Keratinocyte (primary cell): ENCODE data around the gene GOLGA6A. TPM values are rescaled to one million over a fixed set of nuclear protein-coding genes. Genes with fewer than 3 reads are reported as not detected.

Source experiments
- DNase-seq: peaks from one replicate; pipeline ENCODE4 v3.0.0-alpha.2; 2011; ENCODE audit warnings: low read depth, missing footprints, low spot score
- FAIRE-seq: peaks from 2 replicates; lab custom pipeline; 2011; peaks lifted over from hg19 to GRCh38; lab: Jason Lieb, UNC
- H2AFZ ChIP-seq: 2 replicates; pipeline ENCODE4 v1.6.0; 2012; ENCODE audit warnings: low read length, control low read depth, inconsistent platforms; ENCODE audit not compliant: control insufficient read depth
- H3K27ac ChIP-seq: 2 replicates; pipeline ENCODE4 v1.5.1; 2011; ENCODE audit warnings: low read length; ENCODE audit not compliant: control insufficient read depth, insufficient read depth
- H3K27me3 ChIP-seq: 3 replicates; pipeline ENCODE4 v1.6.0; 2011; ENCODE audit warnings: low read length; ENCODE audit not compliant: control insufficient read depth, insufficient read depth; ENCODE audit errors: extremely low read depth
- H3K36me3 ChIP-seq, 2 experiments: 2 replicates in 1 of 2; 3 replicates in 1 of 2; pipeline ENCODE4 v1.5.1; 2011; ENCODE audit warnings: low read length in 2 of 2, mild to moderate bottlenecking in 1 of 2; ENCODE audit not compliant: control insufficient read depth in 2 of 2, insufficient read depth in 2 of 2; ENCODE audit errors: extremely low read depth in 1 of 2
- H3K4me1 ChIP-seq: 3 replicates; pipeline ENCODE4 v1.5.1; 2011; ENCODE audit warnings: low read length; ENCODE audit not compliant: control insufficient read depth, insufficient read depth; ENCODE audit errors: extremely low read depth
- H3K4me2 ChIP-seq: 3 replicates; pipeline ENCODE4 v1.6.0; 2011; ENCODE audit warnings: low read depth, low read length; ENCODE audit not compliant: control insufficient read depth, insufficient read depth; ENCODE audit errors: extremely low read depth
- H3K4me3 ChIP-seq, 3 experiments: fragments of 200-600 bp in 1 of 3; sonication (generic) in 1 of 3; 2 replicates in 2 of 3; 3 replicates in 1 of 3; pipeline ENCODE4 v1.5.1; 2011 to 2016; ENCODE audit warnings: low read length in 3 of 3, mild to moderate bottlenecking in 3 of 3, control low read depth in 2 of 3, inconsistent platforms in 1 of 3, low read depth in 1 of 3, mixed read lengths in 1 of 3, mixed run types in 1 of 3, moderate library complexity in 1 of 3; ENCODE audit not compliant: control insufficient read depth in 2 of 3, insufficient read depth in 2 of 3; ENCODE audit errors: extremely low read depth in 1 of 3
- H3K79me2 ChIP-seq: 2 replicates; pipeline ENCODE4 v1.6.0; 2012; ENCODE audit warnings: low read length; ENCODE audit not compliant: control insufficient read depth, insufficient read depth
- H3K9ac ChIP-seq: 3 replicates; pipeline ENCODE4 v1.6.0; 2011; ENCODE audit warnings: low read length; ENCODE audit not compliant: control insufficient read depth, insufficient read depth; ENCODE audit errors: extremely low read depth
- H3K9me1 ChIP-seq: 3 replicates; pipeline ENCODE4 v1.6.0; 2011; ENCODE audit warnings: low read length; ENCODE audit not compliant: control insufficient read depth, insufficient read depth; ENCODE audit errors: extremely low read depth
- H3K9me3 ChIP-seq: 2 replicates; pipeline ENCODE4 v1.5.1; 2012; ENCODE audit warnings: low read depth, low read length; ENCODE audit not compliant: control insufficient read depth
- H4K20me1 ChIP-seq: 3 replicates; pipeline ENCODE4 v1.6.0; 2011; ENCODE audit warnings: low read length; ENCODE audit not compliant: control insufficient read depth, insufficient read depth; ENCODE audit errors: extremely low read depth
- EZH2 ChIP-seq: IDR thresholded peaks from one replicate; pipeline ENCODE4 v1.6.1; 2012; ENCODE audit warnings: inconsistent platforms, mild to moderate bottlenecking, low read length, moderate library complexity
- dilution Hi-C: fragments of 300-500 bp; cut with MboI; formaldehyde crosslinking; loops from one replicate; pipeline ENCODE4 v1.7.0; 2020; ENCODE audit warnings: low sequenced_read_pairs; ENCODE audit not compliant: extremely low pct_ligation_motif_present
- polyA plus RNA-seq, 5 experiments: library from polyadenylated mRNA; depleted of rRNA in 3 of 5; stranded (reverse) in 3 of 5; stranded (forward) in 1 of 5; unstranded in 1 of 5; fragments of >200 nt; gene quantifications; 1 replicate in 1 of 5; 2 replicates in 3 of 5; 3 replicates in 1 of 5; pipeline versions ENCODE4 v1.2.1 to v1.2.3, GENCODE V29; 2011 to 2012; ENCODE audit warnings: missing spikeins in 2 of 5, low read depth in 1 of 5, low replicate concordance in 1 of 5
- TF ChIP-seq, protein P1 (sequence below), 3 experiments: IDR thresholded peaks in 1 of 3; conservative IDR thresholded peaks in 1 of 3; optimal IDR thresholded peaks in 1 of 3; 2 replicates in 2 of 3; 3 replicates in 1 of 3; pipeline versions ENCODE3 to v1.5.1; 2011; ENCODE audit warnings: low read length in 3 of 3, mild to moderate bottlenecking in 3 of 3, moderate library complexity in 2 of 3, control low read depth in 1 of 3, inconsistent platforms in 1 of 3; ENCODE audit not compliant: insufficient read depth in 2 of 3; ENCODE audit errors: extremely low read depth in 1 of 3

The GOLGA6A gene
- polyA plus RNA-seq, 1 donor (not counting 4 experiments of a cell fraction or from before 2014, with no cell fraction given), result not detected

DNA sequence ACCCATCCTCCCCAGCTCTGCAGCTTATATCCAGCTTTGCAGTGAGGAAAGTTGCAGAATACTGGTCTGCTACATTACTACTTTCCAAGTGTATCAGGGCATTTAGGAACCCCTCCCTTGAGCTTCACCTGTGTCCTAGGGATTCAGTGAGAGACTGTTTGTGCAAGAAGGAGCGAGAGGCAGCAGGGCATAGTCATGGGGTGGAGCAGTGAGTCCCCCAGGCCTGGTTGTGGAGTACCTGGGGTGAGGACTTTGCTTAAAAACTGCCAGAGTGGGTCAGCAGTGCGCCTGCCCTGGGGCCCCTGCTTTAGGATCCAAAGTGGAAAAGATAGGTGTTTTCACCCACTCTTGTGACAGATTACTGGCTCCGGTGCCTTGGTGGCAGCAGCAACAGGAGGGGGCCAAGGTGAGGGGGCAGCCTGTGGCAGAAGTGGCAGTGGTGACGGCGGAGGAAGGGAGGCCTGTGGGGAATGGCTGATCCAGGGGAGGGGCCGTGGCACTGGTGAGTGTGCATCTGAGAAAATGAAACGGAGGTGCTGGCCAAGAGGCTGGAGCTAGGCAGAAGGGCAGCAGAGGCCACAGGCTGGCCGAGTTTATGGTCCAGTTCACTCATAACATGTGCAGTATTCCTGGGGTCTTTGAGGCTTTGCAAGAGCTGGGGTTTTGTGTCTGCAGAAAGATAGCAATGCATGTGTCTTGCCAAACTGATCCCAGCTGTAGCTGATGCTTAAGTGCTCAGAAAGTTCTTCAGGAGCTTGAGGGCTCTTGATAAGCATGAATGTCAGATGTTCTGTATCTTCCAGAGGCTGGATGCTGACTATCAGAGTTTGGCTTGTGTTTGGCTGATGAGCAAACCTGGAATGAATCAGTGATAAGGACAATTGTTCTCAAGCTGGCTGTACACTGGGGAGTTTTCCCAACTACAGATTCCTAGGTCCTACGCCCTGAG, 43.4 kb downstream of the GOLGA6A start:
- Histone ChIP-seq H3K36me3 (peaks cover 27 to 41% of the 10 kb centered on the region in 2 experiments), H3K27ac (no peak overlapping the region), H3K27me3 (no peaks in the 10 kb centered on the region), H4K20me1 (no peaks in the 10 kb centered on the region), H3K9me3 (no peaks in the 10 kb centered on the region), H3K4me2 (no peak overlapping the region), H2AFZ (no peak overlapping the region), H3K79me2 (no peaks in the 10 kb centered on the region), H3K4me3 (no peak overlapping the region), H3K9me1 (no peaks in the 10 kb centered on the region), H3K9ac (no peak overlapping the region), H3K4me1 (peaks cover 3% of the 10 kb centered on the region)
- no peak for TF ChIP-seq EZH2
- TF ChIP-seq, protein P1, sequence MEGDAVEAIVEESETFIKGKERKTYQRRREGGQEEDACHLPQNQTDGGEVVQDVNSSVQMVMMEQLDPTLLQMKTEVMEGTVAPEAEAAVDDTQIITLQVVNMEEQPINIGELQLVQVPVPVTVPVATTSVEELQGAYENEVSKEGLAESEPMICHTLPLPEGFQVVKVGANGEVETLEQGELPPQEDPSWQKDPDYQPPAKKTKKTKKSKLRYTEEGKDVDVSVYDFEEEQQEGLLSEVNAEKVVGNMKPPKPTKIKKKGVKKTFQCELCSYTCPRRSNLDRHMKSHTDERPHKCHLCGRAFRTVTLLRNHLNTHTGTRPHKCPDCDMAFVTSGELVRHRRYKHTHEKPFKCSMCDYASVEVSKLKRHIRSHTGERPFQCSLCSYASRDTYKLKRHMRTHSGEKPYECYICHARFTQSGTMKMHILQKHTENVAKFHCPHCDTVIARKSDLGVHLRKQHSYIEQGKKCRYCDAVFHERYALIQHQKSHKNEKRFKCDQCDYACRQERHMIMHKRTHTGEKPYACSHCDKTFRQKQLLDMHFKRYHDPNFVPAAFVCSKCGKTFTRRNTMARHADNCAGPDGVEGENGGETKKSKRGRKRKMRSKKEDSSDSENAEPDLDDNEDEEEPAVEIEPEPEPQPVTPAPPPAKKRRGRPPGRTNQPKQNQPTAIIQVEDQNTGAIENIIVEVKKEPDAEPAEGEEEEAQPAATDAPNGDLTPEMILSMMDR (optimal IDR thresholded peaks at IDR 0.05 in 1 of 3, IDR thresholded peaks at IDR 0.05 in 1 of 3, conservative IDR thresholded peaks at IDR 0.05 in 1 of 3; ENCODE audit: extremely low read depth in 1 of 3, insufficient read depth in 2 of 3, low read length in 3 of 3), result no peak
- DNase-seq (no peak), FAIRE-seq (peak; percentile 29)
- dilution Hi-C loops, result no loop called here

DNA sequence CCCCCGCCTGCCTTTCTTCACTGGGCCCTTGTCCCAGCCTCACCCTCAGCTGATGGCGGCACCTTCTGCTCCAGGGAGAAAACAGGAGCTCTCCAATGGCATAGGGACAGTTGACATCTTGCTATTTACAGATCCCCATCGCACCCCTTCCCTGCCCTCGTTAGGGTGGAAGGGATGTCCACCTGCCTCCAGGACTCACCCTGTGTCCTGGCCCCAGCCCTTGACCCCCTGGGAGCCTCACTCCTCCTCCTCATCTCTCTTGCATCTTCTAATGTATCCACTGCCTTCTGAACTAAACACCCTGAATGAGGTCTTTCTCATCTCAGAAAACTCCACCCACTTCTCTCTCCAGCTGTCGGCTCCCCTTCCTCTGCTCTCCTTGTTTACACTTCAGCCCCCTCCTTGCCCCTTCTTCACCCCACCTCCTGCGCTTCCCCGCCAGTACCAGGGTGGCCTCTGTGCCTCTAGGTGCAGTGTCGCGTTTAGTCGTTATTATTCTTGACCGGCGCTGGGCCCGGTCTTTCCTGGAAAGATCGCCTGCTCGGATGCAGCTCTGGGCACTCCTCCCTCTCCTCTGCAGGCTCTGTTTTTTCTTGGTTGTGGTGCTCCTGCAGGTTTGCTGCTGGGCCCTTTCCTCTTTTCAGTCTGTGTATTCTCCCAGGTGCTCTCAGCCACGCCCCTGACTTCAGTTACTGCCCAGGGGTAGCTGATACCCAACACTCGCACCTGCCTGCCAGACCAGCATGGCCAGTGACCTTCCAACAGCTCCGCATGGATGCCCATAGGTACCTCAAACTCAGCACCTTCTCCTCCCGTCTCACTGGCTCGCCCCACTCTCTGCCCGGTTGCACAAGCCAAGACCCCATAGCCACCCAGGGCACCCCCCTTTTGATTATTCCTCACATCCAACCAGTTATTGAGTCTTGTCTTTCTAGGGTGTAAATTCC, 44.9 kb downstream of the GOLGA6A start:
- Histone ChIP-seq H3K79me2 (no peaks in the 10 kb centered on the region), H4K20me1 (no peaks in the 10 kb centered on the region), H3K9ac (no peak overlapping the region), H2AFZ (no peak overlapping the region), H3K9me3 (no peaks in the 10 kb centered on the region), H3K27ac (no peak overlapping the region), H3K27me3 (no peaks in the 10 kb centered on the region), H3K4me2 (no peak overlapping the region), H3K9me1 (no peaks in the 10 kb centered on the region), H3K36me3 (peaks cover 37 to 46% of the 10 kb centered on the region in 2 experiments), H3K4me3 (no peak overlapping the region), H3K4me1 (peaks cover 3% of the 10 kb centered on the region)
- no peak for FAIRE-seq
- TF ChIP-seq, protein P1 (optimal IDR thresholded peaks at IDR 0.05 in 1 of 3, IDR thresholded peaks at IDR 0.05 in 1 of 3, conservative IDR thresholded peaks at IDR 0.05 in 1 of 3; ENCODE audit: extremely low read depth in 1 of 3, insufficient read depth in 2 of 3, low read length in 3 of 3), result no peak
- TF ChIP-seq EZH2, result no peak
- dilution Hi-C loops, result no loop called here
- DNase-seq, result no peak
